Melanocyte of skin (primary cell): ENCODE data around the gene DHRS1. TPM values are rescaled to one million over a fixed set of nuclear protein-coding genes. Genes with fewer than 3 reads are reported as not detected.

Experiments
- total RNA-seq, 2 donors: library from RNA; depleted of rRNA; stranded (reverse); fragments of >200 nt; gene quantifications; 2 replicates each; pipeline ENCODE4 v1.2.3, GENCODE V29; 2012

The DHRS1 gene
- 10 to 100 TPM; 11.0 to 20.3 TPM for total RNA-seq

GRCh38 chr14:24299255-24300191 lies at the start of gene DHRS1, which contains the start of gene NOP9:
Gene DHRS1, minus strand, starts transcription at chr14:24299780. Its CDS starts 674 bp downstream, at chr14:24299106.
Gene NOP9, plus strand, starts transcription at chr14:24299850. Its CDS starts 105 bp downstream, at chr14:24299955.

DNA sequence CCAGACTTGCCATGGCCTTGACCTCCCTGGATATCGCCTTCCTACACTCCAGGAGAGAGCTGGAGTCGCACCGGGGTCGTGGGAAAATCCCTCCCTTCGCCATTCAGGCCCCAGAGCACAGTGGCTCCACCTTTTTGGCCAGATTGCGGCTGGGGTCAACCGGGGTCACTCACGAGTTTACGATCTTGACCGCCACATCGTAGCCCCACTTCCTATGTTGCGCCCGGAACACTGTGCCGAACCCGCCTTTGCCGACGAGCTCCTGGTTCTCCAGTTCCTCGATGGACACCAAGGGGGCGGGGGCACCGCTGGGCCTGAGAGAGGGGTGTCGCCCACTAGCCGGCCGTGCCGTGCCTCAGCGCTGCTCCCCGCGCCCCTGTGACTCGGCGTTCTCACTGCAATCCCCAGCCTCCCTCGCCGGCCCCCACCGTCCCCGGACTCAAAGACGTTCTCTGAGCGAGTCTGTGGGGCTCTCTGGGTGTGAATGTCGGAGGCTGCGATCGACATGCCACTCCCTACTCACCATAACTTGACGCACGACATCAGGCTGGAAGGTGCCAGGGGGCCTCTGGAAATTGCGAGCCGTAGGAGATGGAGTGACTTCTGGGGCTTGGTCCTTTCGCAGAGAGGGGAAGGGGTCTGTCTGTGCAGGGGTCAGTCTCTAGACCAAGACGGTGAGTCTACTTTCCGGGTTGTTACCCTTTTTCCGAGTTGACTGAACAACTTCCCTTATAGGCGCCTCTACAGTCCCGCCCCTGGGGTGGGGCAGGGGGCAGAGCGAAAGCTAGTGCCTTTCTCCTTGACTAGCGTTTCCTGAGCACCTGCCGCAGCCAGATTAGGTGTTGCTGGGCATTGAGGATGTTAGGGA lies 39.9 kb upstream of the DHRS1 start, which contains the start of gene RIPK3:
Gene RIPK3, minus strand, starts transcription at position 708 of the 868 bp plus-strand sequence. Its CDS starts 165 bp downstream, at position 543.

DNA sequence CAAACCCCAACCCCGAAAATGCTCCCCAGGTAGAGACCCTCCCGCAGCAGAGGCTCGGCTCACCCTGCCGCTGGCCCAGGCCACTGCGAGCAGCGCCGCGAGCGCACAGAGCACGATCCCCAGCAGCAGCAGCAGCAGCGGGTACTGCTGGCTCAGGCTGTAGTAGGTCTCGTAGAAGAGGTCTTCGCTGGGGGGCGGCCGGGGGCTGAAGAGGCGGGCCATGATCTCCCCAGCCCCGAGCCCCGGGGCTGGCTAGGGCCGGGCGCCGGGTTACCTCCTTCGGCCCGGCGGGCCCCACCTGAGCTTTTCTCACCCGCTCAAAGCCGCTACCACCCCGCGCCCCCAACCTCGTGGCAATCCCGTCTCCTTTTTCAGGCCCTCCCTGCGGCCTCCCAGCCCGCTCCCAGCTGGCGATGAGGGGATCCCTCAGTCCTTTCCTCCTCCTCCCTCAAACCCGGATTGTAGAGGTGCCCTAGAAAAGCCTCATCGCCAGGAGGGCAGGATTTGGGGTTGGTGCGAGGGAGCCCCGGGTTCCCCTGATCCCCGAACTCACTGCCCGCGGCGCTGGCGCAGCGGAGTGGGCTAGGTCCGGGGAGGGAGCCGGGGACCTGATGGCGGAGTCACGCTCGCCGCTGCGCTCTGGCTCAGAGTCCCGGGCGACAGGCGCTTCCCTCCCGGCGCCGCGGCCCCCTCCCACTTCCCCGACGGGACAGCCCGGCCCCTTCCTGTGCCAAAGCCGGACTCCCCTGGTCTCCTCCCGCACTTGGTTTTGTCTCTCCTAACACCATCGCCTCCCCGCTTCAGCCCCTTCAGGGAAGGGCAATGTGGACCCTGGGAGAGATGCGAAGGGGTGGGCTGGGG lies 35.1 kb upstream of the DHRS1 start, which contains the start of gene ADCY4:
Gene ADCY4, minus strand, starts transcription at position 641 of the 861 bp plus-strand sequence. Its CDS starts 419 bp downstream, at position 222.

GRCh38 chr14:24310646-24311604 lies 11.3 kb upstream of the DHRS1 start, which contains the start of gene LTB4R:
Gene LTB4R, plus strand, starts transcription at chr14:24311502. Its CDS starts 4,150 bp downstream, at chr14:24315652.

DNA sequence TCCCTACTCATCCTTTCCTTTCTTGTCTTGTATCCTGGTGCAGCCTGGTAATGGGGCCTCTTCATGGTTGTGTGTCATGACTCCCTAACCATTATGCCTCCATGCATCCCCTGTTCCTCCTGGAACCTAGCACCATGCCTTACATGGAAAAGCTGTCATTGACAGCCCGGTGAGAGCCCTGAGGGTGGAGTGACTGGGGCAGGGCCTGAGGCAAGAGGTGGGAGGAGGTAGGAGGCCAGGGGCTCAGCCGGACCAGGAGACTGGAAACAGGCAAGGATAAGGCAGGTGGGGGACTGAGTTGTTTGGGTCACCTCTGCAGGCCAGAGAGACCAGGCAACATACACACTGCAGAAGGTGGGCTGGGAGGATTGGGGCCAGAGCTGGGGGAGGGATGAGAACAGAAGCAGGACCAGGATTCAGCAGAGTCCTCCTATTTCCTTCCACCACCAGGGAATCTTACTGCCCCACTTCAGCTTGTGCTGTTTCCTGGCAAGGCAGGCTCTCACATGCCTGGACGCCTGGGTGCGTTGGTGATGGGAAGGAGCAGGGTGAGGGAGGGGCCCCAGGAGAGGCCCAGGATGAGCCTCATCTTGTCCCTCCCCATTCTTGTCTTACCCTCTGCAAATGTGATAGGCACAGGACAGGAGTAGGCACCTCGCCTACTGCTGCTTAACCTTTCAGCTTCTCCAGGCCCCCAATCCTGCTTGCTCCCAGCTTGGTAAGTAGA lies 10.1 kb upstream of the DHRS1 start, which contains the start of gene LTB4R2:
Gene LTB4R2, plus strand, starts transcription at position 603 of the 727 bp plus-strand sequence. CDS start 525 bp downstream, outside the sequence.

DNA sequence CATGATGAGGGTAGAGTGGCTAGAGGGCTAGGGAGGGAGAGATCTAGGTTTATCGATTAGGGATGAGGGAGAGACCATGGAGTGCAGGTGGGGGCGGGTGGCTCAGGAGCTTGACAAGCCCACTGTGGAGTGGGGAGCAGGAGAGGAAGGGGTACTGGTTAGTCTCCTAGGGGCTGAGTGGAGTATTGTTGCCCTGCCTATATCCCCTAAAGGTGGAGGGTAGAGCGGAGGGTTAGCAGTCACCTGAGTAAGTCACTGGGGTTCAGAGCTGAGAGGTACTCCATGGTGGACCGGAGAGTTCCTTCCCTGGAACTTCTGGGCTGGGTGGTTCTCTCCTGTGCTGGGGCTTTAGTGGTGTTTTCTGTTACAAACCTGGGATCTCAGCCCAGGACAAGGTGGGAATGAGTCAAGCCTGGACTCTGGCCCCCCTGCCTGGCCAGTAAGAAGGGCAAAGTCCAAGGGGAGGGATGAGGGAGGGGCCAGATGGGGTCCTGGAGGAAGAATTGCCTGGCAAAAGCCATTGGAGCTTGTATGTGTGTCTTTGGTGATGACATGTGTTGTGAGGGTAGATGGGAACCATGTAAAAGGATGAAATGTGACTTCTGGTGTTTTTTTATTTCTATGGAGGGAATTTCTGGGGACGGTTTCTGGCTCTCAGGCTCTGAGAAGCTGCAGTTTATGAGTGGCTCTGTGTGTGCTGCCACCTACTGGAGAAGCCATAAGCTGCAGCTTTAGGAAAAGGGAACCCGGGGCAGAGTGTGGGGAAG lies 8.2 kb upstream of the DHRS1 start, which contains the start of gene CIDEB:
Gene CIDEB, minus strand, starts transcription at position 403 of the 767 bp plus-strand sequence. Its CDS starts 119 bp downstream, at position 284.

DNA sequence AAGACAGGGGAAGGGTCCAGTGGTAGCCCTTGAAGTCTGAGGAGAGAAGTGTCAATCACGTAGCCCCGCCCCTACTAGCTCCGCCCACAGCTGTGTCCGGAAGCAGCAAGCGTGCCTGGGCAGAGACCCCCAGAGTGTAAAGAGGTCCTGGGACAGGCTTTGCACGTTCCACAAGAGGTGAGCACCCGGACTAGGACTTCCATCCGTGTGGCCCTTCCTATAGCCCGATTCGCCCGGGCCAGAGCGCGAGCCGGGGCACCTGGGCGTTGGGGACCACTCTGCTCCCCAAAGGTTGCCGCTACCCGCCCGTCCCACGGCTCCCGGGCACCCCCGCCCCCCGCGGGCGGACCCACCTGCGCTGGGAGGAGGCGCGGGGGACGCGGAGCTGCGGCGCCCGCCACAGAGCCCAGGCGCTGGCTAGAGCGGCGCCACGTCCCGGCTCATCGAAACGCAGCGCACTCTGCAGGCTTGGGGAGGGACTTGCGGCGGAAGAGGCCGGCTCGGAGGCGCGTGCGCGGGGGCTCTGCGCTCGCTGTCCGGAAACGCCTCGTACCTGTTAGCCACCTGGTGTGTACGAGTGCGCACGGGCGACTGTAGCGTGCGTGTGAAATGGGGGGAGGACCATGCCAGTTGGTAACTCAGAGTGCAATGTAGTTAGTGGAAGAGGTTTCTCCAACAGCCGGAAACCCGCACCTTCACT lies 28.3 kb downstream of the DHRS1 start, which contains the start of gene RABGGTA:
Gene RABGGTA, minus strand, starts transcription at position 464 of the 700 bp plus-strand sequence. CDS start 482 bp downstream, outside the sequence.

GRCh38 chr14:24262821-24263733 lies 36.5 kb downstream of the DHRS1 start, which contains the start of gene TGM1:
Gene TGM1, minus strand, starts transcription at chr14:24263177. Its CDS starts 825 bp downstream, at chr14:24262352.

Other genes starting within 250 kb of the DHRS1 start
- gene CARMIL3, start 247.8 kb downstream of the DHRS1 start, total RNA-seq = 1 to 10 TPM in 1 of 2 donors, under 1 TPM in 1; 1.00 to 1.7 TPM
- gene CPNE6, start 228.2 kb downstream of the DHRS1 start, total RNA-seq = not detected
- gene PCK2, start 205.5 kb downstream of the DHRS1 start, total RNA-seq = 10 to 100 TPM in 1 of 2 donors, 1 to 10 TPM in 1; 9.3 to 16.7 TPM
- gene DCAF11, start 185.0 kb downstream of the DHRS1 start, total RNA-seq = 10 to 100 TPM; 74.3 to 83.3 TPM
- gene NRL, start 184.8 kb downstream of the DHRS1 start, total RNA-seq = 1 to 10 TPM; 1.7 to 2.0 TPM
- gene FITM1, start 169.1 kb downstream of the DHRS1 start, total RNA-seq = under 1 TPM in 1 of 2 donors, not detected in 1; 0.34 TPM
- gene PSME1, start 163.6 kb downstream of the DHRS1 start, total RNA-seq = 100 to 1,000 TPM; 116 TPM
- 10 to 100 TPM; 16.9 to 18.6 TPM for gene EMC9, start 158.2 kb downstream of the DHRS1 start, total RNA-seq
- 100 to 1,000 TPM; 163 to 168 TPM for gene PSME2, start 153.2 kb downstream of the DHRS1 start, total RNA-seq
- 10 to 100 TPM; 58.8 to 76.9 TPM for gene RNF31, start 152.3 kb downstream of the DHRS1 start, total RNA-seq
- gene IRF9, start 138.5 kb downstream of the DHRS1 start, total RNA-seq = 100 to 1,000 TPM; 161 to 192 TPM
- 10 to 100 TPM in 1 of 2 donors, 1 to 10 TPM in 1; 8.9 to 29.0 TPM for gene REC8, start 127.7 kb downstream of the DHRS1 start, total RNA-seq
- 10 to 100 TPM; 38.2 to 69.3 TPM for gene IPO4, start 111.0 kb downstream of the DHRS1 start, total RNA-seq
- 10 to 100 TPM; 57.6 to 60.9 TPM for gene TM9SF1, start 104.3 kb downstream of the DHRS1 start, total RNA-seq
- not detected for gene TSSK4, start 94.1 kb downstream of the DHRS1 start, total RNA-seq
- 10 to 100 TPM in 1 of 2 donors, 1 to 10 TPM in 1; 8.3 to 12.4 TPM for gene CHMP4A, start 86.3 kb downstream of the DHRS1 start, total RNA-seq
- 1 to 10 TPM; 3.3 to 7.9 TPM for gene MDP1, start 83.7 kb downstream of the DHRS1 start, total RNA-seq
- 10 to 100 TPM; 80.2 to 96.6 TPM for gene NEDD8, start 67.4 kb downstream of the DHRS1 start, total RNA-seq
- 10 to 100 TPM; 39.9 to 64.6 TPM for gene GMPR2, start 66.9 kb downstream of the DHRS1 start, total RNA-seq
- gene TINF2, start 57.2 kb downstream of the DHRS1 start, total RNA-seq = 10 to 100 TPM; 44.6 to 52.7 TPM
- under 1 TPM in 1 of 2 donors, not detected in 1; 0.34 TPM for gene TGM1, start 36.6 kb downstream of the DHRS1 start, total RNA-seq
- 10 to 100 TPM; 38.5 to 41.0 TPM for gene RABGGTA, start 28.2 kb downstream of the DHRS1 start, total RNA-seq
- gene NOP9, start 70 bp upstream of the DHRS1 start, total RNA-seq = 10 to 100 TPM; 23.1 to 28.3 TPM
- gene CIDEB, start 8.2 kb upstream of the DHRS1 start, total RNA-seq = 1 to 10 TPM; 1.7 to 2.4 TPM
- 1 to 10 TPM; 3.3 to 4.5 TPM for gene LTB4R2, start 10.4 kb upstream of the DHRS1 start, total RNA-seq
- gene LTB4R, start 11.7 kb upstream of the DHRS1 start, total RNA-seq = 1 to 10 TPM in 1 of 2 donors, under 1 TPM in 1; 1.00 to 2.1 TPM
- gene ADCY4, start 35.3 kb upstream of the DHRS1 start, total RNA-seq = under 1 TPM; under 0.01 to 0.34 TPM
- 1 to 10 TPM; 3.4 to 3.7 TPM for gene RIPK3, start 40.2 kb upstream of the DHRS1 start, total RNA-seq
- gene NFATC4, start 68.4 kb upstream of the DHRS1 start, total RNA-seq = 10 to 100 TPM; 16.0 to 29.3 TPM
- gene NYNRIN, start 99.2 kb upstream of the DHRS1 start, total RNA-seq = 1 to 10 TPM; 1.0 to 1.7 TPM
- under 1 TPM; 0.33 to 0.34 TPM for gene CBLN3, start 129.9 kb upstream of the DHRS1 start, total RNA-seq
- 10 to 100 TPM; 42.3 to 46.5 TPM for gene KHNYN, start 130.2 kb upstream of the DHRS1 start, total RNA-seq
- gene SDR39U1, start 143.0 kb upstream of the DHRS1 start, total RNA-seq = 10 to 100 TPM in 1 of 2 donors, 1 to 10 TPM in 1; 7.3 to 15.5 TPM
- not detected for gene CMA1, start 208.5 kb upstream of the DHRS1 start, total RNA-seq